ENCODE results near the gene NUDT5. TPM values are rescaled to one million over a fixed set of nuclear protein-coding genes. Genes with fewer than 3 reads are reported as not detected.
"Not testable (repeated sequence)": the region's sequence is repeated elsewhere in the genome, so short reads cannot be mapped to it uniquely, and the experiment has no call there.

NUDT5 gene
- total RNA-seq, 2 donors from 2014 or later = 41.4 to 89.0 TPM

DNA sequence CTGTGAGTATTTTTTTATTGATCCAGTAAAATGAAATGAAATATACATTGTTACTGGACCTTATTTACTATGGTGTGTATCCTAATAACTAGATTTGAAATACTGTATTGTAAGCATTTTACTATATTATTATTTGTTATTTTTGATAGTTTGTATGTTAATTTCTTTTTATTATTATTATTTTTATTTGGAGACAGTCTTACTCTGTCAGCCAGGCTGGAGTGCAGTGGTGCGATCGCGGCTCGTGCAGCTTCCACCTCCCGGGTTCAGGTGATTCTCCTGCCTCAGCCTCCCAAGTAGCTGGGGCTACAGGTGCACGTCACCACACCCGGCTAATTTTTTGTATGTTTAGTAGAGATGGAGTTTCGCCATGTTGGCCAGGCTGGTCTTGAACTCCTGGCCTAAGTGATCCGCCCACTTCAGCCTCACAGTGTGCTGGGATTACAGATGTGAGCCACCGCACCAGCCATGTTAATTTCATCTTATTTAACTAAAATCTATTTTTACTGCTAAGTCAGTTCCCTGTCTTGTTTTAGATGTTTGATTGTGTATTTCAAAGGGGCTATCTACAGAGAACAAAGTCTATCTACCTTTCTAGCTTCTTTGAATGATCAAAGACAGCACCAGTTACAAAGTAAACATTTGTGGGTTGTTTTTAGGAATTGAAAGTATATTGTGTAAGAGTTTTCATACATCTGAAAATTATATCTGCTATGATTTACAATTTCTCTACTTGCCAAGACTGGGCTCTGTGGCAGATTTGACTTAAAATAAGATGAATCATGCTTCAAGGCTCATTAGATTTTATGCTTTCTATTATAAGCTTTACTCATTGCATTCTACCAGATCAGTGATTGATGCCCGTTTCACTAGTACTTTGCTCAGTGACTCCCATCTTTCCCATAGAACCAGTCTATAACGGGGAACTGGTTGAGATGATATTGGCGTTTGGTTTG is 41.9 kb upstream of the NUDT5 start:
- Histone ChIP-seq H3K27ac (no peak overlapping the region), H3K27me3 (no peaks in the 10 kb centered on the region), H3K9ac (ENCODE audit: low read depth in 2 of 2, low read length in 2 of 2) (no peak overlapping the region), H3K4me3 (no peak overlapping the region), H3K36me3 (no peaks in the 10 kb centered on the region), H3K4me1 (no peaks in the 10 kb centered on the region), H3K9me3 (no peaks in the 10 kb centered on the region)
- no peak for DNase-seq
- TF ChIP-seq, protein P1, sequence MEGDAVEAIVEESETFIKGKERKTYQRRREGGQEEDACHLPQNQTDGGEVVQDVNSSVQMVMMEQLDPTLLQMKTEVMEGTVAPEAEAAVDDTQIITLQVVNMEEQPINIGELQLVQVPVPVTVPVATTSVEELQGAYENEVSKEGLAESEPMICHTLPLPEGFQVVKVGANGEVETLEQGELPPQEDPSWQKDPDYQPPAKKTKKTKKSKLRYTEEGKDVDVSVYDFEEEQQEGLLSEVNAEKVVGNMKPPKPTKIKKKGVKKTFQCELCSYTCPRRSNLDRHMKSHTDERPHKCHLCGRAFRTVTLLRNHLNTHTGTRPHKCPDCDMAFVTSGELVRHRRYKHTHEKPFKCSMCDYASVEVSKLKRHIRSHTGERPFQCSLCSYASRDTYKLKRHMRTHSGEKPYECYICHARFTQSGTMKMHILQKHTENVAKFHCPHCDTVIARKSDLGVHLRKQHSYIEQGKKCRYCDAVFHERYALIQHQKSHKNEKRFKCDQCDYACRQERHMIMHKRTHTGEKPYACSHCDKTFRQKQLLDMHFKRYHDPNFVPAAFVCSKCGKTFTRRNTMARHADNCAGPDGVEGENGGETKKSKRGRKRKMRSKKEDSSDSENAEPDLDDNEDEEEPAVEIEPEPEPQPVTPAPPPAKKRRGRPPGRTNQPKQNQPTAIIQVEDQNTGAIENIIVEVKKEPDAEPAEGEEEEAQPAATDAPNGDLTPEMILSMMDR (IDR thresholded peaks at IDR 0.05) = no peak
- intact Hi-C loops (cut with DNase I) = no loop called here

DNA sequence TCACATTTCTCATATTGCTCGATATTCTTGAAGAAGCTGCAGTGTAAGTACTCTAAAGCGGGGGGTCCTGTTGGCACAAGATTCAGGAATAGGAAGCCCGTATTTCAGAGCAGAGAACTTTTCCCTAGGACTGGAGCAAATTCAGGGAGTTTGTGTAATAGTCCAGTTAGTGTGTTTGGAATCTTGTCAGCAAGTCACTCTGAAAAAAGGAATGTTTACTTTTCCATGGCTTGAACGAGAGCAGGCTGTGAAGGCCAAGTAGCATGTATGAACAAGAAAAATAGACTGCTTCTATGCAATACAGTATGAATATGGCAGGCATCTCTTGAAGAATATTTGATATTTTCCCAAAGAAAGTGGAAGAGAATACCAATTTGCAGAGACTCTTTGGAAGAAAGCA is 40.1 kb upstream of the NUDT5 start:
- no peaks in the 10 kb centered on the region for H3K36me3 ChIP-seq
- DNase-seq = no peak
- H3K27ac ChIP-seq = no peak overlapping the region
- TF ChIP-seq, protein P1 (IDR thresholded peaks at IDR 0.05) = no peak
- H3K9ac ChIP-seq (ENCODE audit: low read depth in 2 of 2, low read length in 2 of 2) = no peak overlapping the region
- intact Hi-C loops (cut with DNase I) = no loop called here
- H3K4me3 ChIP-seq = no peak overlapping the region
- H3K9me3 ChIP-seq = no peaks in the 10 kb centered on the region
- no peaks in the 10 kb centered on the region for H3K27me3 ChIP-seq
- no peaks in the 10 kb centered on the region for H3K4me1 ChIP-seq

DNA sequence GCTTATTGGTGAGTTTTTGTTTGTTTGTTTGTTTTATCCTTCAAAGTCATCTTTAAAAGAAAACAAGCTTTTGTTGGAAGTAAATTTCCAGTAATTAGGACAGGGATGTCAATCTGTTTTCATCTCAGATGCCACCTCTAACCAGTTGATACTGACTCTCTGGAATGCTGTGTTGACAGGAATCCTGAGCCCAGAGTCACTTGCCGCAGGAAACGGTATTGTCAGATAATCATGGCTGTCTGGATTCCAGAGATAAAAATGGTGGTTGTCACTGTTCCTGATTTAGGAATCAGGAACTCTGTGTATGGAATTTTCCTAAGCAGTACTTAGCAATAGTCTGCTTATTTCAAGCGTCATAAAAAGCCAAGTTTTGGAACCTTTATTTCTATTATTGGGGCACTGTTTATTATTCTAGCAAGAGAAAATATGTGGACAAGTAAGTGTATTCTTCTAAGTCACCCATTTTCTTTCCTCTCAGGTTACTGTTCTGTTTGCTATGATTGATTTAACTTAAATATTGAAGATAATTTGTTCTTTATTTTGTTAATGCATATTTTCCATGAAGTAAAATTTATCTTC is 39.5 kb upstream of the NUDT5 start:
- Histone ChIP-seq H3K27me3 (no peaks in the 10 kb centered on the region), H3K4me3 (no peak overlapping the region), H3K4me1 (no peaks in the 10 kb centered on the region), H3K9me3 (no peaks in the 10 kb centered on the region), H3K27ac (no peak overlapping the region), H3K9ac (ENCODE audit: low read depth in 2 of 2, low read length in 2 of 2) (no peak overlapping the region), H3K36me3 (no peaks in the 10 kb centered on the region)
- intact Hi-C loops (cut with DNase I) = no loop called here
- no peak for DNase-seq
- TF ChIP-seq, protein P1 (IDR thresholded peaks at IDR 0.05) = no peak

DNA sequence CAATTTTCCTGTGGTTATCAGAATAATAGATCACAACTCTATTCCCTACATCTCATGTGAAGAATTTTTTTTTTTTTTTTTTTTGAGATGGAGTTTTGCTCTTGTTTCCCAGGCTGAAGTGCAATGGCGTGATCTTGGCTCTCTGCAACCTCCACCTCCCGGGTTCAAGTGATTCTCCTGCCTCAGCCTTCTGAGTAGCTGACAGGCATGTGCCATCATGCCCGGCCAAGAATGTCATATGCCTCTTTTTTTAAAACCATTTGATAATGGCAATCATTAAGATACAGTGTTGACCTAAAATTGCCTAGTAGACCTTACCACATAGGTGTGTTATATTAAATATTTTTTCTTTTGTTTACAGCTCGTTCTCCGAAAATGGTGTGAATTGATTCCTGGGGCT is 39.0 kb upstream of the NUDT5 start:
- H3K36me3 ChIP-seq; H3K27ac ChIP-seq; DNase-seq; H3K9ac ChIP-seq (ENCODE audit: low read depth in 2 of 2, low read length in 2 of 2); H3K9me3 ChIP-seq; H3K4me3 ChIP-seq; intact Hi-C loops (cut with DNase I); H3K27me3 ChIP-seq; H3K4me1 ChIP-seq: not testable (repeated sequence)

DNA sequence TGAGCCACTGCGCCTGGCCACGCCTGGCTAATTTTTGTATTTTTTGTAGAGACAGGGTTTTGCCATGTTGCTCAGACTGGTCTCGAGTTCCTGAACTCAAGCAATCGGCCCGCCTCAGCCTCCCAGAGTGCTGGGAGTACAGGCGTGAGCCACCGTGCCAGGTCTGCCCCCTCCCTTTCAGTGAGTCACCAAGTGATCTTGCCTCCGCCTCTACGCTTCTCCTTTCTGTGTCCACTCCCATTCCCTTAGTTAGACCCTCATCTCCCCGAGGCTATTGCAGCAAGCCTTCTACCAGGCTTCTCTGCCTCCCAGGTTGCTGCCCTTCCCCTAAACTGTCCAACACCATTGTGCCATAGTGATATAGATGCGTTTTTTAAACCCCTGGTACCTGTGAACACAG is 33.2 kb upstream of the NUDT5 start:
- DNase-seq = no peak
- no peaks in the 10 kb centered on the region for H3K36me3 ChIP-seq
- no peaks in the 10 kb centered on the region for H3K9me3 ChIP-seq
- intact Hi-C loops (cut with DNase I) = no loop called here
- H3K4me3 ChIP-seq = no peak overlapping the region
- H3K4me1 ChIP-seq = no peaks in the 10 kb centered on the region
- TF ChIP-seq, protein P1 (IDR thresholded peaks at IDR 0.05) = no peak
- no peak overlapping the region for H3K9ac ChIP-seq (ENCODE audit: low read depth in 2 of 2, low read length in 2 of 2)
- no peak overlapping the region for H3K27ac ChIP-seq
- no peaks in the 10 kb centered on the region for H3K27me3 ChIP-seq

DNA sequence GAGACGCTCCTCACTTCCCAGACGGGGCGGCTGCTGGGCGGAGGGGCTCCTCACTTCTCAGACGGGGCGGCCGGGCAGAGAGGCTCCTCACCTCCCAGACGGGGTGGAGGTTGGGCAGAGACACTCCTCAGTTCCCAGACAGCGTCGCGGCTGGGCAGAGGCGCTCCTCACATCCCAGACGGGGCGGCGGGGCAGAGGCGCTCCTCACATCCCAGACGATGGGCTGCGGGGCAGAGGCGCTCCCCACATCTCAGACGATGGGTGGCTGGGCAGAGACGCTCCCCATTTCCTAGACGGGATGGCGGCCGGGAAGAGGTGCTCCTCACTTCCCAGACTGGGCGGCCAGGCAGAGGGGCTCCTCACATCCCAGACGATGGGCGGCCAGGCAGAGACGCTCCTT is 30.7 kb upstream of the NUDT5 start:
- H3K9ac ChIP-seq (ENCODE audit: low read depth in 2 of 2, low read length in 2 of 2); intact Hi-C loops (cut with DNase I); H3K36me3 ChIP-seq; H3K27me3 ChIP-seq; H3K4me1 ChIP-seq; H3K9me3 ChIP-seq; H3K4me3 ChIP-seq; H3K27ac ChIP-seq; DNase-seq: not testable (repeated sequence)

Data from colonic mucosa (tissue), 4 donors.